A673 (cell line): ENCODE measurements around the gene CLHC1. TPM values are rescaled to one million over a fixed set of nuclear protein-coding genes. Genes with fewer than 3 reads are reported as not detected.

Experiments
- BruUV-seq: library from RNA; stranded (reverse); fragments of 400-500 nt; replicated peaks from 2 replicates; lab custom pipeline; 2021; lab: Mats Ljungman, UMichigan
- CTCF ChIA-PET: fragments of 300-600 bp; sonication (Branson Sonifier 250); formaldehyde crosslinking; loops from one replicate; lab custom pipeline; 2022; ENCODE audit warnings: antibody characterized with exemption; lab: Charles Lee
- POLR2A ChIA-PET: fragments of 300-600 bp; sonication (Branson Sonifier 250); formaldehyde crosslinking; loops from one replicate; lab custom pipeline; 2022; ENCODE audit warnings: antibody characterized with exemption; ENCODE audit not compliant: low non-redundant PET; lab: Charles Lee
- DNase-seq: peaks from one replicate; pipeline ENCODE4 v3.0.0-alpha.2; 2015; ENCODE audit warnings: low spot score
- H3K27ac ChIP-seq: fragments of 200-600 bp; sonication (generic); 2 replicates; pipeline ENCODE4 v1.5.1; 2016; ENCODE audit warnings: mixed run types, low read depth, mild to moderate bottlenecking, mixed read lengths, antibody characterized with exemption, low read length; ENCODE audit not compliant: poor library complexity, severe bottlenecking
- H3K27me3 ChIP-seq: fragments of 200-600 bp; sonication (generic); replicated peaks from 2 replicates; pipeline ENCODE4 v1.6.1; 2017; ENCODE audit warnings: mixed run types, low read depth, mild to moderate bottlenecking, mixed read lengths, antibody characterized with exemption, low read length; ENCODE audit not compliant: insufficient read depth, poor library complexity
- H3K36me3 ChIP-seq: fragments of 200-600 bp; sonication (generic); 2 replicates; pipeline ENCODE4 v1.6.1; 2016; ENCODE audit warnings: mixed run types, mild to moderate bottlenecking, mixed read lengths, antibody characterized with exemption, low read length; ENCODE audit not compliant: insufficient read depth, poor library complexity, severe bottlenecking
- H3K4me1 ChIP-seq: fragments of 200-600 bp; sonication (generic); 2 replicates; pipeline ENCODE4 v1.6.1; 2017; ENCODE audit warnings: mixed run types, mild to moderate bottlenecking, mixed read lengths, antibody characterized with exemption, low read length; ENCODE audit not compliant: insufficient read depth, poor library complexity, severe bottlenecking
- H3K4me3 ChIP-seq: fragments of 200-600 bp; sonication (generic); 2 replicates; pipeline ENCODE4 v1.5.1; 2016; ENCODE audit warnings: low read depth, mixed run types, mild to moderate bottlenecking, mixed read lengths, low read length; ENCODE audit not compliant: poor library complexity, severe bottlenecking
- H3K9me3 ChIP-seq: fragments of 200-600 bp; sonication (generic); 2 replicates; pipeline ENCODE4 v1.6.1; 2016; ENCODE audit warnings: mixed run types, low read depth, mild to moderate bottlenecking, mixed read lengths, antibody characterized with exemption, low read length; ENCODE audit not compliant: poor library complexity, severe bottlenecking
- EZH2 ChIP-seq: fragments of 200-600 bp; sonication (generic); IDR thresholded peaks from 2 replicates; pipeline ENCODE4 v1.6.1; 2017; ENCODE audit warnings: borderline replicate concordance, low read depth, mild to moderate bottlenecking, mixed read lengths, antibody characterized with exemption, low read length; ENCODE audit not compliant: poor library complexity, severe bottlenecking
- intact Hi-C: fragments of 100-400 bp; cut with micrococcal nuclease; formaldehyde crosslinking; loops from one replicate; pipeline ENCODE4 v1.10.0; 2022; ENCODE audit not compliant: unreplicated experiment
- total RNA-seq: library from RNA; stranded (reverse); gene quantifications from 2 replicates; pipeline ENCODE4 v1.2.3, GENCODE V29; 2021
- TF ChIP-seq, protein P1 (sequence below): fragments of 300-800, 200-600 bp; sonication (generic); conservative IDR thresholded peaks from 2 replicates; pipeline ENCODE4 v1.5.1; 2017; ENCODE audit warnings: low read depth, mild to moderate bottlenecking, antibody characterized with exemption, low read length, moderate library complexity, mixed read lengths

Gene CLHC1
- total RNA-seq, 1 experiment from 2014 or later, result 9.1 TPM

DNA sequence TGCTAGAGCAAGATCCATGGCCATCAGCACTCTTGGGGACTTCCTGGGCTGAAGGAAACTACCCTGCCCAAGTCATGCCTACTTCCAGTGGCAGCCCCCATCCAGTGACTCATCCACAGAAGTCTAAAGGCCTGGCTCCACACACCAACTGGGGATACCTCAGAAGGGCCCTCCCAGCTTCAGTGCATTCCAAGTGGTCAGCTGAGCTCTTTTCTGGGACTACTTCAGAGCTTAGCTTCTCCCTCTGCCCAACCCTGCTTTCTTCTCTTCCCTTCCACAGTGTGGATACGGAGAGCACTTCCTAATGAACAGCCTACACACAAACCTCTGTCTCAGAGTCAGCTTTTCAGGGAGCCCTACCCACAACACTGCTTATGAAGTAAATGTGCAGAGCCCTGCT lies 66.5 kb downstream of the CLHC1 start:
- no TSS peak for BruUV-seq
- ChIA-PET POLR2A (no interaction called here), CTCF (interaction anchor here (1.8 kb wide), 1 partner anchor 266 kb away, joined by 7 read pairs; no protein-coding TSS in a partner anchor)
- Histone ChIP-seq H3K4me1 (peaks cover 4% of the 10 kb centered on the region), H3K27me3 (no peaks in the 10 kb centered on the region), H3K27ac (no peak overlapping the region), H3K36me3 (no peaks in the 10 kb centered on the region), H3K9me3 (no peaks in the 10 kb centered on the region), H3K4me3 (no peak overlapping the region)
- no peak for TF ChIP-seq EZH2
- TF ChIP-seq, protein P1, sequence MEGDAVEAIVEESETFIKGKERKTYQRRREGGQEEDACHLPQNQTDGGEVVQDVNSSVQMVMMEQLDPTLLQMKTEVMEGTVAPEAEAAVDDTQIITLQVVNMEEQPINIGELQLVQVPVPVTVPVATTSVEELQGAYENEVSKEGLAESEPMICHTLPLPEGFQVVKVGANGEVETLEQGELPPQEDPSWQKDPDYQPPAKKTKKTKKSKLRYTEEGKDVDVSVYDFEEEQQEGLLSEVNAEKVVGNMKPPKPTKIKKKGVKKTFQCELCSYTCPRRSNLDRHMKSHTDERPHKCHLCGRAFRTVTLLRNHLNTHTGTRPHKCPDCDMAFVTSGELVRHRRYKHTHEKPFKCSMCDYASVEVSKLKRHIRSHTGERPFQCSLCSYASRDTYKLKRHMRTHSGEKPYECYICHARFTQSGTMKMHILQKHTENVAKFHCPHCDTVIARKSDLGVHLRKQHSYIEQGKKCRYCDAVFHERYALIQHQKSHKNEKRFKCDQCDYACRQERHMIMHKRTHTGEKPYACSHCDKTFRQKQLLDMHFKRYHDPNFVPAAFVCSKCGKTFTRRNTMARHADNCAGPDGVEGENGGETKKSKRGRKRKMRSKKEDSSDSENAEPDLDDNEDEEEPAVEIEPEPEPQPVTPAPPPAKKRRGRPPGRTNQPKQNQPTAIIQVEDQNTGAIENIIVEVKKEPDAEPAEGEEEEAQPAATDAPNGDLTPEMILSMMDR, result no peak
- intact Hi-C loops, result loop anchor here (10.0 kb wide), 1 partner anchor 121 kb away; no protein-coding TSS in a partner anchor
- no peak for DNase-seq

DNA sequence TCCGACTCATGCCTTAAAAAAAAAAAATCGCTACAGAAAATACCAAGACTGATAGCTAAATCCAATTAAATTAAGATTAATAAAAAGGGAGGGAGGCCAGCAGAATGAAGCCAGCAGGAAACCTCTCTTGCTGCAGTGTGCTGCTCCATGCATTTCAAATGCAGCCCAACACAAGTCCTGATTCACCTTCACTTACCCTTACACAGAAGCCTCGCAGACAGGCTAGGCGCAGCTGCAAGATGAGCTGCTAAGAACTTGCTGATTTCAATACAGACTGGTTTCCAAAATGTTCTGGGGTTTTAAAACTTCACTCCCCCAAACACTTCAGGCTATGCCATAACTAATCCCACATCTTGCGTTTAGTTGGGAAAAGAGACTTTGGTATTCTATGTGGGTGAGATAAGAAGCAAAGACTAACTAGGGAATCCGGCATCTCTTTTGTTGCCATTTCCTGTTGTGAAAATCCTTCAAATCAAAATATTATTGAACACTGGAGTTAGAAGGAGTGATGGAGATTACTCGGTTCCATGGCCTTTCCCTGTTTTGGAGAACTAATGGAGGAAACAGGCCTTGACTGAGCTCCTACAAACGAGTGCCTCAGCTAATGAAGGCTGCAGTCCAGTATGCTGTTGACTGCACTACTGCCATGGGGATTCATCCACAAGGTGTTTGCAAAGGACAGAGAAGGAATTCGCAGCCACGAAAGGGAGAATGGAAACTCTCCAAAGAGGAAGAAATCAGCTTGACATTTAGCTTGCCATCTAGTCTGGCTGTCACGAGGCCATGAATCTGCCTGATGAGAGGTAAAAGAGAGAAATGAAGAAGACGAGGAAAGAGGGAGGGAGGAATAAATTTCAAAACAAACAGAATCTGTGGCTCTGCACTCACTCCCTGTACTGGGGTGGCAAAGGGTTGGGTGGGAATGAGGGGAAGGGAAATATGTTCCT lies 67.3 kb downstream of the CLHC1 start:
- Histone ChIP-seq H3K27me3 (no peaks in the 10 kb centered on the region), H3K36me3 (no peaks in the 10 kb centered on the region), H3K27ac (no peak overlapping the region), H3K4me1 (peaks cover 4% of the 10 kb centered on the region), H3K9me3 (no peaks in the 10 kb centered on the region), H3K4me3 (no peak overlapping the region)
- ChIA-PET CTCF (interaction anchor here (1.8 kb wide), 1 partner anchor 265 kb away, joined by 7 read pairs; no protein-coding TSS in a partner anchor), POLR2A (no interaction called here)
- no peak for TF ChIP-seq EZH2
- BruUV-seq, result no TSS peak
- intact Hi-C loops, result loop anchor here (10.0 kb wide), 1 partner anchor 120 kb away; no protein-coding TSS in a partner anchor
- peak; percentile 22 for DNase-seq

DNA sequence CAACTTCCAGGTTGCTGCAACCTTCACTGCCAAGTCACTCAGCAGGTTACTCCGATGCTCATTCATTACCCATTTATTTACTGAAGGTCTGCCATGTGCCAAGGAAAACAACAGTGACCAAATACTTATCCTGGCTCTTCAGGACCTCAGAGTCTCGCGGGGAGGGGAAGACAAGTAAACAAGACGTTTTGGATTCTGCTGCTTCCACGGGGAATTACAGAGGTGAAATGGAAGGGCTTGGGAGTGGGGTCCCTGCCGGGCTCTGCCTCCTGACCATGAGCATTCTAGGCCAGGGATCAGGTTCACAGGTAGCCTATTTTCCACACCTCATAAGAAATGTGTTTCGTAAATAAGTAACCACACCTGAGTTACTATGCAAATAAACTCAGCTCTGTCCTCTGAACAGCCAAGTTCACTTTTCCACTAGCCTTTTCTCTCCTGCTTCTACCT lies 68.1 kb downstream of the CLHC1 start:
- no peak for TF ChIP-seq EZH2
- TF ChIP-seq, protein P1, result no peak
- ChIA-PET POLR2A (no interaction called here), CTCF (no interaction called here)
- intact Hi-C loops, result loop anchor here (10.0 kb wide), 1 partner anchor 119 kb away; no protein-coding TSS in a partner anchor
- Histone ChIP-seq H3K9me3 (no peaks in the 10 kb centered on the region), H3K4me3 (no peak overlapping the region), H3K27ac (no peak overlapping the region), H3K4me1 (peaks cover 4% of the 10 kb centered on the region), H3K27me3 (no peaks in the 10 kb centered on the region), H3K36me3 (no peaks in the 10 kb centered on the region)
- DNase-seq, result no peak
- no TSS peak for BruUV-seq
